Stimulated activated CD8-positive, alpha-beta memory T cell treated with anti-CD3 and anti-CD28 coated beads, Interleukin-4, amount 100 ng/mL, for 1 hour (primary cell): Measurements from ENCODE around the gene GSDMA.

Experiments
- DNase-seq, 2 donors: peaks; one replicate each; pipeline ENCODE4 v3.0.0-alpha.2; 2020; ENCODE audit warnings: low read depth in 2 of 2, low spot score in 1 of 2

GSDMA gene

GRCh38 chr17:39962642-39963220, at the start of gene GSDMA:
Gene GSDMA (plus strand): TSS chr17:39963004. CDS start chr17:39965688, 2,684 bp downstream.
- DNase-seq = no peak

- no peak for DNase-seq
These were observed 48.8 kb upstream of the GSDMA start for GRCh38 chr17:39913989-39914388.

- DNase-seq = no peak
These were observed 47.2 kb upstream of the GSDMA start for GRCh38 chr17:39915559-39915958.

GRCh38 chr17:39916918-39917317, 45.9 kb upstream of the GSDMA start:
- no peak for DNase-seq

GRCh38 chr17:39919087-39919683, 43.6 kb upstream of the GSDMA start:
- DNase-seq = no peak

GRCh38 chr17:39920218-39921210, 42.3 kb upstream of the GSDMA start:
- DNase-seq = no peak

GRCh38 chr17:39921323-39921722, 41.5 kb upstream of the GSDMA start:
- DNase-seq = no peak

GRCh38 chr17:39922006-39922405, 40.8 kb upstream of the GSDMA start:
- DNase-seq = no peak

GRCh38 chr17:39923230-39923629, 39.6 kb upstream of the GSDMA start:
- no peak for DNase-seq

GRCh38 chr17:39923836-39924690, 38.7 kb upstream of the GSDMA start:
- no peak for DNase-seq

- DNase-seq = no peak
These were observed 38.1 kb upstream of the GSDMA start for GRCh38 chr17:39924691-39925055.

- DNase-seq = no peak
These were observed 37.3 kb upstream of the GSDMA start for GRCh38 chr17:39925282-39926134.

- DNase-seq = no peak
These were observed 36.6 kb upstream of the GSDMA start for GRCh38 chr17:39926135-39926587.

GRCh38 chr17:39926588-39927100, 36.2 kb upstream of the GSDMA start:
- peak in 1 of 2 donors; percentile 31 for DNase-seq

- peak; percentile 68 to 83 for DNase-seq
These were observed 35.5 kb upstream of the GSDMA start, which contains the start of the genes LRRC3C and ORMDL3 for GRCh38 chr17:39927101-39927928. Gene LRRC3C (plus strand): TSS chr17:39927732. CDS start chr17:39941524, 13,792 bp downstream. Gene ORMDL3 (minus strand): TSS chr17:39927601. CDS start chr17:39924203, 3,398 bp downstream.

GRCh38 chr17:39927929-39928857, 34.6 kb upstream of the GSDMA start:
- no peak for DNase-seq

GRCh38 chr17:39928858-39929645, 33.8 kb upstream of the GSDMA start:
- no peak for DNase-seq
